Colonic mucosa (tissue), 4 donors: ENCODE results near the gene DPEP2NB. TPM values are rescaled to one million over a fixed set of nuclear protein-coding genes. Genes with fewer than 3 reads are reported as not detected.
"Not testable (repeated sequence)": the region's sequence is repeated elsewhere in the genome, so short reads cannot be mapped to it uniquely, and the experiment has no call there.

Experiments
- DNase-seq: peaks from one replicate; pipeline ENCODE4 v3.0.0-alpha.2; 2020
- H3K27ac ChIP-seq: fragments of 200-600 bp; one replicate; pipeline ENCODE4 v1.8.0; 2021
- H3K27me3 ChIP-seq: fragments of 200-600 bp; one replicate; pipeline ENCODE4 v1.8.0; 2021
- H3K36me3 ChIP-seq: fragments of 200-600 bp; one replicate; pipeline ENCODE4 v1.8.0; 2021
- H3K4me1 ChIP-seq: fragments of 200-600 bp; one replicate; pipeline ENCODE4 v1.8.0; 2021; ENCODE audit warnings: mild to moderate bottlenecking
- H3K4me3 ChIP-seq: fragments of 200-600 bp; one replicate; pipeline ENCODE4 v1.8.0; 2021
- H3K9ac ChIP-seq, 2 donors: one replicate each; pipeline ENCODE4 v1.7.0; 2013; ENCODE audit warnings: control low read depth in 2 of 2, low read depth in 2 of 2, low read length in 2 of 2
- H3K9me3 ChIP-seq: fragments of 200-600 bp; one replicate; pipeline ENCODE4 v1.8.0; 2021
- intact Hi-C: fragments of 100-400 bp; cut with DNase I; formaldehyde crosslinking; loops from one replicate; pipeline ENCODE4 v1.14.1; 2022
- total RNA-seq, 2 donors: library from RNA; stranded (reverse); fragmentation: NEBNext Ultra II Directional in 1 of 2; extraction: Animal tissue kit (Norgen Biotek cat#: 25700) in 1 of 2; gene quantifications; one replicate each; pipeline ENCODE4 v1.2.1, GENCODE V29; 2021
- TF ChIP-seq, protein P1 (sequence below): fragments of 200-600 bp; IDR thresholded peaks from one replicate; pipeline ENCODE4 v1.8.0; 2022; ENCODE audit warnings: antibody characterized with exemption, mild to moderate bottlenecking
- donor health status: healthy.
- donor health status: DM: no; HTN: no; CAD: no.
- donor health status: DM: no; HTN: no; CAD: no.

DPEP2NB gene
- total RNA-seq, 2 donors from 2014 or later, result not detected

DNA sequence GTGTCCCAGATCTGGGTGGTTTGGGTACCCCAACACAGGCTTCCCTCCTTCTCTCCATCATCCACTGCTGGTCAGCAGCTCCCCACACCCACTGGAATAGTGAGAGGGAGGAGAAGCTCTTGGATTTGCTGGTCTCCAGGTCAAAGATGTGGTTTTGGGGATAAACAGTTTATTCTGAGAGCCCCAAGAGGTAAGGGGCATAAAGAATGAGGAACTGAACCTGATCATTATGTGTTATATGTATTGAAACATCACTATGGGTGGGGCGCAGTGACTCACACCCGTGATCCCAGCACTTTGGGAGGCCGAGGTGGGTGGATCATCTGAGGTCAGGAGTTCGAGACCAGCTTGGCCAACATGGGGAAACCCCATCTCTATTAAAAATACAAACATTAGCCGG is 20.3 kb downstream of the DPEP2NB start:
- no peak for DNase-seq
- no peaks in the 10 kb centered on the region for H3K9me3 ChIP-seq
- no peak overlapping the region for H3K9ac ChIP-seq
- H3K36me3 ChIP-seq, result no peaks in the 10 kb centered on the region
- intact Hi-C loops, result loop anchor here (10.0 kb wide), 1 partner anchor 239 kb away; the partner anchor contains the start of gene ESRP2
- H3K27me3 ChIP-seq, result no peaks in the 10 kb centered on the region
- H3K27ac ChIP-seq, result no peak overlapping the region
- H3K4me1 ChIP-seq, result peaks cover 6% of the 10 kb centered on the region
- TF ChIP-seq, protein P1, sequence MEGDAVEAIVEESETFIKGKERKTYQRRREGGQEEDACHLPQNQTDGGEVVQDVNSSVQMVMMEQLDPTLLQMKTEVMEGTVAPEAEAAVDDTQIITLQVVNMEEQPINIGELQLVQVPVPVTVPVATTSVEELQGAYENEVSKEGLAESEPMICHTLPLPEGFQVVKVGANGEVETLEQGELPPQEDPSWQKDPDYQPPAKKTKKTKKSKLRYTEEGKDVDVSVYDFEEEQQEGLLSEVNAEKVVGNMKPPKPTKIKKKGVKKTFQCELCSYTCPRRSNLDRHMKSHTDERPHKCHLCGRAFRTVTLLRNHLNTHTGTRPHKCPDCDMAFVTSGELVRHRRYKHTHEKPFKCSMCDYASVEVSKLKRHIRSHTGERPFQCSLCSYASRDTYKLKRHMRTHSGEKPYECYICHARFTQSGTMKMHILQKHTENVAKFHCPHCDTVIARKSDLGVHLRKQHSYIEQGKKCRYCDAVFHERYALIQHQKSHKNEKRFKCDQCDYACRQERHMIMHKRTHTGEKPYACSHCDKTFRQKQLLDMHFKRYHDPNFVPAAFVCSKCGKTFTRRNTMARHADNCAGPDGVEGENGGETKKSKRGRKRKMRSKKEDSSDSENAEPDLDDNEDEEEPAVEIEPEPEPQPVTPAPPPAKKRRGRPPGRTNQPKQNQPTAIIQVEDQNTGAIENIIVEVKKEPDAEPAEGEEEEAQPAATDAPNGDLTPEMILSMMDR, result no peak
- H3K4me3 ChIP-seq, result no peak overlapping the region

DNA sequence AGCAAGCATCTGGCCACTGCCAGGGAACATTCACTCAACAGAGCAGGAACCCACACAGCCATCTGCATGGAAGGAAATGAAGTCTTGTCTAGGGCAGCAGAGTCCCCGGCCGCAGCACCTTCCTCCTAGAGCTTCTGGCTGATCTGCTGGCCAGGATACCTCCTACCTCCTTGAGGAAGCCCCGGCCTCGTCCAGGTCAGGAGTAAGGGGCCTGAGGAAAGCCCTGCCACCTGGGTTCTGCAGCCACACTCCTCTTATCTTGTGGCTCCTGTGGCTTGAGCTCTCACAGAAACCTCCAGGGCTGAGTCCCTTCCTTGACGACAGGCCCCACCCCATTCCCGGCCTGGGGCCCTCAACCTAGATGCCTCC is 21.7 kb downstream of the DPEP2NB start:
- not testable (repeated sequence) for DNase-seq, H3K27me3 ChIP-seq, H3K4me1 ChIP-seq, H3K4me3 ChIP-seq, H3K36me3 ChIP-seq, H3K9me3 ChIP-seq
- H3K9ac ChIP-seq, result peak overlapping the region in 1 of 2 donors; percentile 51
- peak overlapping the region; percentile 30 for H3K27ac ChIP-seq
- intact Hi-C loops, result loop anchor here (5.0 to 10.0 kb wide), 2 partner anchors 48 to 241 kb away; partner anchors contain the start of gene ESRP2

DNA sequence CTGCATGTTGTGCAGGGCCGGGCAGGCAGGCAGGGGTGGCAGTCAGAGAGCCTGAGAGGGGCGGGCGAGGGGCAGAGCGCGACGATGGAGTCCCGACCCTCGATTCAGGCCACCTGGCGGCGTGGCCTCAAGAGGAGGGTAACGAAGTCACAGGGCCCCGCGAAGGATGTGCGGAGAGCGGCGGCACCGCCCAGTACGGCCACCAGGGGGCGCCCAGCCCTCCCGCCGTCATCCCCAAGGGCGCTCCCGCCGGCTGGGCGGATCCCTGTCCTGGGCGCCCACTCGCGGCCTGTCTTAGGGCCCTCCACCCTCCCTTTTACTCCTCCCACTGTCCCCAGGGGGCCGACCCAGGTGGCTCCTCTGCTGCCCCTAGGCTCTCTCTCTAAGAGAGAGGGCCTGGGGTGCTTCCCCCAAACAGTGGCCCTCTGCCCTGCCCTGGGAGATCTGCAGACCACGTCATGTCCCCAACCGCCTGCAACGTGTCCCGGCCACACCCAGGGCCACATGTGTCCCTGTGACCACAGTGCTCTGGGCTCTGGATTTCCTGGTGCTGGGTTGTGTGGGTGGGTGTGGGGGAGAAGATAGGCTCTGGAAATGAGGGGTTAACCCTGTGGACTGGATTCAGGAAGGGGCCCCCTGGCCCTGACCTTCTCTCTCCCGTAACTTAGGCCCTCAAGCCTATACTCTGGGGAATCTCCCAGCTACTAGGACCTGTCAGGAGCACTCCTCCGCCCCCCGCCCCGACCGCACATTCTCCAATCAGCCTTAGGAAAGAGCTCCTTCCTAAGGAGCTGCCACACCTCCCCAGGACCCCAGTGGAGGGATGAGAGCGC is 22.3 kb downstream of the DPEP2NB start:
- peak overlapping the region; percentile 30 for H3K27ac ChIP-seq
- H3K4me1 ChIP-seq, result peaks cover 6% of the 10 kb centered on the region
- H3K36me3 ChIP-seq, result no peaks in the 10 kb centered on the region
- H3K9ac ChIP-seq, result peak overlapping the region; percentile 51 to 60
- intact Hi-C loops, result loop anchor here (5.0 to 10.0 kb wide), 2 partner anchors 49 to 241 kb away; partner anchors contain the start of gene ESRP2
- peak overlapping the region; percentile 23 for H3K4me3 ChIP-seq
- DNase-seq, result peak; percentile 78
- H3K9me3 ChIP-seq, result no peaks in the 10 kb centered on the region
- H3K27me3 ChIP-seq, result no peaks in the 10 kb centered on the region
- TF ChIP-seq, protein P1, result peak; percentile 97

DNA sequence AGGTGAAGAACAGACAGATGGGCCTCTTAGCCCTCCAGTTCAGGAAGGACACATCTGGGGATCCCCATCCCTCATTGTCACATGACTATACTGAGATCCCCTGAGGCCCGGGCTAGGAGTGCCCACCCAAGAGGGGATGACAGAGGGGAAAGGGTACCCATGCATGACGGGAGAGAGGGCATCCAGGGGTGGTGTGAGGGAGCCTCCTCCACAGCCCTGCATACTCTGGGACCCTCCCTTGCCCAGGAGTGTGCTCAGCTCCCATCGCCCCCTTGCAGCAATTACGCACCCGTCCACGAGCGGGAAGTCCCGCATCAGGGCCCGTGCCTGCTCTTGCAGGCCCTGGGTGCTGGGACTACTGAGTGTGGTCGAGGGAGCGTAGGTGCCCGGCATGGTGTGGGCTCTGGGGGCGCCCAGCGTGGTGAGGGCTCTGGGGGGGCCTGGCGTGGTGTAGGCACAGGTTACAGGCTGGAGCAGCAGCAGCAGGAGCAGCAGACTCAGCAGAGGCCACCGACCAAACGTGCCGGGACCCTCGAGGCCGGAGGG is 23.0 kb downstream of the DPEP2NB start:
- Histone ChIP-seq H3K27ac (peak overlapping the region; percentile 30), H3K9ac (peak overlapping the region in 1 of 2 donors; percentile 60)

DNA sequence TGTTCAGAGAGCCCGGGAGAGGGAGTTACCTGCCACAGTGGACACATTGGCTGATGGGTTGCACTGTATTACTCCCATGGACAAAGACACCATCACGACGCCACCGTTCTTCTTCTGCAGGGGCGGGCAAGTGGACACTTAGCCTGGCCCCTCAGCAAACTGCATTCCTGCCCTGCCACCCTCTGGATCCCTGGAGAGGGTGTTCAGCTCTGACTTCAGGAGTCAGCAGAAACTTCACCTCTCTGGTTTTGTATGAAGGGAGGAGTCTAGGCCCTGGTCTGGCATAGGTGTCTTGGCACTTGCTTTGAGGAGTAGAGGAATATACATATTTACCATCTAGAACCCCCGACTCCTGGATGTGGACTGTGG is 25.7 kb downstream of the DPEP2NB start:
- Histone ChIP-seq H3K9me3 (no peaks in the 10 kb centered on the region), H3K36me3 (no peaks in the 10 kb centered on the region), H3K4me3 (no peak overlapping the region), H3K9ac (no peak overlapping the region), H3K27me3 (no peaks in the 10 kb centered on the region), H3K4me1 (peaks cover 7% of the 10 kb centered on the region), H3K27ac (no peak overlapping the region)
- TF ChIP-seq, protein P1, result no peak
- intact Hi-C loops, result loop anchor here (5.0 to 10.0 kb wide), 2 partner anchors 52 to 245 kb away; partner anchors contain the start of gene ESRP2
- DNase-seq, result no peak

More for the DNA sequence above, 23.0 kb downstream of the DPEP2NB start:
- Histone ChIP-seq H3K4me3 (no peak overlapping the region), H3K27me3 (no peaks in the 10 kb centered on the region), H3K36me3 (no peaks in the 10 kb centered on the region), H3K4me1 (peaks cover 6% of the 10 kb centered on the region), H3K9me3 (no peaks in the 10 kb centered on the region)
- intact Hi-C loops, result loop anchor here (5.0 to 10.0 kb wide), 2 partner anchors 50 to 242 kb away; partner anchors contain the start of gene ESRP2
- TF ChIP-seq, protein P1, result no peak
- no peak for DNase-seq
